Measurements from ENCODE around the gene RAP1GAP2. TPM values are rescaled to one million over a fixed set of nuclear protein-coding genes. Genes with fewer than 3 reads are reported as not detected.

The RAP1GAP2 gene
- total RNA-seq, 1 donor from 2014 or later, result 22.6 TPM

DNA sequence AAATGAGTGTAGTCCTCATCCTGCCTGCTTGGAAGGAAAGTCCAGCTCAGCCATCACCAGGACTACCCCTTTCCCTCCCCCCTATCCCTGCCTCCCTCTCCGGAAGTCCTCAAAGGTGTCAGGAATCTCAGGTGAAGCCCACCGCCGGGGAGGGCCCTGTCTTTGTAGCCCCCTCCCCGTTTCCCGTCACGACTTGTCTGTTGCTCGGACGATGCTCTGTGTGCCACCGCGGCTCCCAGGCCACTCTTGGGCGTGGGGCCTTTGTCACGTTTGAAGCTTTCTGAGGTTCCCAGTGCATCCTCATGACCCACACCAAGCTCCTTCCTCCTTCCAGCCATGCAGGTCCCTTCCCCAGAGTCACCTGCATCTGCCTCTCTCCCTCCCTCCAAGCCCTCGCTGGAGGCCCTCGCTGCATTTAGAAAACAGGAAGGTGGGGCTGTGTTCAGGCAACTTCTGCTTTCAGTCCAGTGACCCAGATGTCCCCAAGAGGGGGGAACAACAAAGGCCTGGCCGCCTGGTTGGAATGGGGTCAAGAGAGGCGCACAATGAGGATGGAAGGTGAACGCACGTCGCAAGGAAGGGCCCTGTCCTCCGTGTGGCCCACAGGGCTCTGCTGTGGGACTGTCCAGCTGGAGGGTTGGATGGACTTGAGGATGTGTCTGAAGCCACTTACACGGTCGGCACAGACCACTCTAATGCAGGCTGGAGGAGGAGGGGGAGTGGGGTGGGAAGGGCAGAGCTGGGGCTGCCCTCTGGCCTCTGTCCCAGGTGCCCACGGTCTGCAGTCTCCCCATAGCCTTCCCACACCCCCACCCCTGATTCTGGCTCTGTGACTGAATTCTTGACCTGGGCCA, 207.3 kb downstream of the RAP1GAP2 start:
- H3K27me3 ChIP-seq, result no peaks in the 10 kb centered on the region
- peak overlapping the region; percentile 75 for H3K27ac ChIP-seq
- DNase-seq (ENCODE audit: extremely low spot score in 2 of 2), result no peak
- H3K36me3 ChIP-seq, result no peaks in the 10 kb centered on the region
- H3K9me3 ChIP-seq, result no peaks in the 10 kb centered on the region
- TF ChIP-seq POLR2AphosphoS5 (IDR thresholded peaks at IDR 0.05; ENCODE audit: insufficient read depth in 1 of 2, low read depth in 1 of 2) (no peak), POLR2A (IDR thresholded peaks at IDR 0.05) (no peak)
- TF ChIP-seq, protein P1, sequence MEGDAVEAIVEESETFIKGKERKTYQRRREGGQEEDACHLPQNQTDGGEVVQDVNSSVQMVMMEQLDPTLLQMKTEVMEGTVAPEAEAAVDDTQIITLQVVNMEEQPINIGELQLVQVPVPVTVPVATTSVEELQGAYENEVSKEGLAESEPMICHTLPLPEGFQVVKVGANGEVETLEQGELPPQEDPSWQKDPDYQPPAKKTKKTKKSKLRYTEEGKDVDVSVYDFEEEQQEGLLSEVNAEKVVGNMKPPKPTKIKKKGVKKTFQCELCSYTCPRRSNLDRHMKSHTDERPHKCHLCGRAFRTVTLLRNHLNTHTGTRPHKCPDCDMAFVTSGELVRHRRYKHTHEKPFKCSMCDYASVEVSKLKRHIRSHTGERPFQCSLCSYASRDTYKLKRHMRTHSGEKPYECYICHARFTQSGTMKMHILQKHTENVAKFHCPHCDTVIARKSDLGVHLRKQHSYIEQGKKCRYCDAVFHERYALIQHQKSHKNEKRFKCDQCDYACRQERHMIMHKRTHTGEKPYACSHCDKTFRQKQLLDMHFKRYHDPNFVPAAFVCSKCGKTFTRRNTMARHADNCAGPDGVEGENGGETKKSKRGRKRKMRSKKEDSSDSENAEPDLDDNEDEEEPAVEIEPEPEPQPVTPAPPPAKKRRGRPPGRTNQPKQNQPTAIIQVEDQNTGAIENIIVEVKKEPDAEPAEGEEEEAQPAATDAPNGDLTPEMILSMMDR (IDR thresholded peaks at IDR 0.05), result no peak
- peaks cover 31% of the 10 kb centered on the region for H3K4me1 ChIP-seq
- H3K4me3 ChIP-seq, result peak overlapping the region; percentile 25 to 36
- intact Hi-C loops (cut with DNase I), result no loop called here

DNA sequence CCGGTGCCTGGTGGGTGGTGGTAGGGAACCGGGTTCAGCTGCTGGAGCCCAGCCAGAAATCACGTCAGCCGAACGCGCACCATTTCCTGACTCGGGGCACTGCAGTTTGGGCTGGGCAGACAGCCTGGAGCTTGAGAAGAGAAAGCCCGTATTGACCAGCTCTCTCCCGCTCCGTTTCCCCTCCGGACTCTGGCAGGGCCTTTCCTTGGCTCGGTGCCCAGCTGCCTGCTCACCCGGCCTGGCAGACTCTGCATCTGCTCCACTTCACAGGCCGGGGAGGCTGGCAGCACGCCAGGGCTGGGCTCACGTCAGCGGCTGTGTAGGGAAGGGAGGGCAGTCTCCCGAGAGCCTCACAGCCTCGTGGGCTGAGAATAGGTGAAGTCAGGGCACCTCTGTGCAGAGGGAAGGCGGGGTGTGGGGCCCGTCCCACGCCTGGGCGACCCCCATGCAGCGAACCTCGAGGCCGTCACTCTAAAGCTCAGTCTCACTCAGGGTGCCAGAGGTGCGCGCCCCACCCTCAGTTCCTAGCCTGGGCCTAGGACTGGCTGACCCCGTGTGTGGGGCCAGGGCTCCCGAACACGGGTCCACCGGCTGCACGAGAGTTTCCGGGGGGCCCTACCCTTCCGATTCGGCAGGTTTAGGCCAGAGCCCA, 208.0 kb downstream of the RAP1GAP2 start:
- TF ChIP-seq, protein P1 (IDR thresholded peaks at IDR 0.05), result no peak
- TF ChIP-seq POLR2A (IDR thresholded peaks at IDR 0.05) (no peak), POLR2AphosphoS5 (IDR thresholded peaks at IDR 0.05; ENCODE audit: insufficient read depth in 1 of 2, low read depth in 1 of 2) (peak; percentile 69 to 88)
- Histone ChIP-seq H3K27me3 (no peaks in the 10 kb centered on the region), H3K36me3 (no peaks in the 10 kb centered on the region), H3K9me3 (no peaks in the 10 kb centered on the region), H3K4me1 (peaks cover 31% of the 10 kb centered on the region), H3K27ac (peak overlapping the region; percentile 75), H3K4me3 (peak overlapping the region; percentile 25 to 36)
- intact Hi-C loops (cut with DNase I), result no loop called here
- DNase-seq (ENCODE audit: extremely low spot score in 2 of 2), result peak in 1 of 2 donors; percentile 95

DNA sequence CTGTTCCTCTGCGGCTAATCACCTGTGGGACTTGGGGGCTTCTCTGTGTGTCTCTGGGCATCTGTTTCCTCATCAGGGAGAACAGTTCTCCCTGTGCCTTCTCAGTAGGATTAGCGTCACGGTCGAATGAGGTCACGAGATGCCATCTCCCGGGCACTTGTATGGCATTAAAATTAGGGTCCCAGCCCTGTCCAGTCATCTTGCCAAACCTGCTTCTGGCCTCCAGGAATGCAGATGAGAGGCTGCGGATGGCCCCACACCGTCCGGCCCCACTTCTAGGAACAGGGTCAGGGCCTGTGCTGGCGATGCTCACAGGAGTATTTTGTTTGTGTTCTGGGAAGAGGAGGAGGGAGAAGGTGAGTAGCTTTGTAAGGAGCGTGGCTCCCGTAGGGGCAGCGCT, 208.7 kb downstream of the RAP1GAP2 start:
- peak overlapping the region in 1 of 2 donors; percentile 25 for H3K4me3 ChIP-seq
- intact Hi-C loops (cut with DNase I), result no loop called here
- no peak for DNase-seq (ENCODE audit: extremely low spot score in 2 of 2)
- TF ChIP-seq POLR2AphosphoS5 (IDR thresholded peaks at IDR 0.05; ENCODE audit: insufficient read depth in 1 of 2, low read depth in 1 of 2) (no peak), POLR2A (IDR thresholded peaks at IDR 0.05) (no peak)
- TF ChIP-seq, protein P1 (IDR thresholded peaks at IDR 0.05), result no peak
- no peaks in the 10 kb centered on the region for H3K9me3 ChIP-seq
- peak overlapping the region; percentile 75 for H3K27ac ChIP-seq
- H3K27me3 ChIP-seq, result no peaks in the 10 kb centered on the region
- peaks cover 31% of the 10 kb centered on the region for H3K4me1 ChIP-seq
- no peaks in the 10 kb centered on the region for H3K36me3 ChIP-seq

DNA sequence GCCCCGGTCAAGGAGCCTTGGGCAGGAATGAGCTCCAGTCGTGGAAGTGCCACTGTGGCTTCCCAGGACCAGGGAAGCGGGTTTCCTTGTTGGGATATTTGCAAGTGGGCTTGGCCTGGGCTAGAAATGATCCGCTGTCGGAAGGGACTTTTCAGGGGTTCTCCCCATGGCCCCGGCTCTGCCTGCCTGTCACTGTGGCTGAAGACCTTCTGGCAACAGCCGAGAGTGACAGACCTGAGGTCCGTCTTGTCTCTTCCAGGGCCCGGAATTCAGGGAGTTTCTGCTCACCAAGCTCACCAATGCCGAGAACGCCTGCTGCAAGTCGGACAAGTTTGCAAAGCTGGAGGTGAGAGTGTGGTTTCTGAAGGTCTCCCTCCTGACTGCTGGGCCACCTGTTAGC, 209.5 kb downstream of the RAP1GAP2 start:
- no peak for TF ChIP-seq POLR2AphosphoS5 (IDR thresholded peaks at IDR 0.05; ENCODE audit: insufficient read depth in 1 of 2, low read depth in 1 of 2)
- TF ChIP-seq, protein P1 (IDR thresholded peaks at IDR 0.05), result no peak
- TF ChIP-seq POLR2A (IDR thresholded peaks at IDR 0.05), result no peak
- Histone ChIP-seq H3K4me1 (peaks cover 31% of the 10 kb centered on the region), H3K4me3 (no peak overlapping the region), H3K36me3 (no peaks in the 10 kb centered on the region), H3K9me3 (no peaks in the 10 kb centered on the region), H3K27ac (no peak overlapping the region), H3K27me3 (no peaks in the 10 kb centered on the region)
- no peak for DNase-seq (ENCODE audit: extremely low spot score in 2 of 2)
- intact Hi-C loops (cut with DNase I), result no loop called here
